IMR-90 (cell line): Measurements from ENCODE around the gene LRRTM4. TPM values are rescaled to one million over a fixed set of nuclear protein-coding genes. Genes with fewer than 3 reads are reported as not detected.

Experiments used
- ATAC-seq: fragments of 200-7000 bp; cut with Tn5 transposase; 2 replicates; pipeline ENCODE4 v1.9.1; 2020; ENCODE audit warnings: low read depth, mild to moderate bottlenecking, moderate library complexity
- BruUV-seq: library from RNA; stranded (reverse); fragments of 400-500 nt; replicated peaks from 2 replicates; lab custom pipeline; 2021; lab: Mats Ljungman, UMichigan
- CTCF ChIA-PET: fragments of 300-600 bp; formaldehyde crosslinking; extraction: SDS; loops from one replicate; lab custom pipeline; 2021; ENCODE audit warnings: antibody characterized with exemption; lab: Yijun Ruan, JAX
- POLR2A ChIA-PET: fragments of 300-600 bp; sonication (Branson Sonifier 250); formaldehyde crosslinking; loops from one replicate; lab custom pipeline; 2022; ENCODE audit warnings: antibody characterized with exemption; ENCODE audit not compliant: unreplicated experiment; lab: Charles Lee
- DNase-seq: peaks from one replicate; pipeline ENCODE4 v3.0.0; 2013
- H2AFZ ChIP-seq: replicated peaks from 2 replicates; pipeline ENCODE3; 2013; ENCODE audit warnings: low read length, mild to moderate bottlenecking; ENCODE audit not compliant: poor library complexity
- H2AK5ac ChIP-seq: 2 replicates; pipeline ENCODE4 v1.6.1; 2013; ENCODE audit warnings: low read depth, low read length, inconsistent platforms
- H2AK9ac ChIP-seq: replicated peaks from 2 replicates; pipeline ENCODE3; 2013; ENCODE audit warnings: mild to moderate bottlenecking, low read depth, low read length, moderate library complexity; ENCODE audit not compliant: poor library complexity
- H2BK120ac ChIP-seq: 2 replicates; pipeline ENCODE4 v1.6.1; 2013; ENCODE audit warnings: low read depth, low read length, inconsistent platforms
- H2BK15ac ChIP-seq: 3 replicates; pipeline ENCODE4 v1.6.1; 2013; ENCODE audit warnings: low read depth, low read length, inconsistent platforms
- H2BK20ac ChIP-seq: 2 replicates; pipeline ENCODE4 v1.6.1; 2013; ENCODE audit warnings: low read depth, mild to moderate bottlenecking, inconsistent platforms, low read length, moderate library complexity
- H2BK5ac ChIP-seq: 2 replicates; pipeline ENCODE4 v1.6.1; 2013; ENCODE audit warnings: mild to moderate bottlenecking, low read depth, low read length, inconsistent platforms; ENCODE audit not compliant: poor library complexity, severe bottlenecking
- H3K14ac ChIP-seq: replicated peaks from 2 replicates; pipeline ENCODE4 v1.6.1; 2013; ENCODE audit warnings: low read depth, low read length, inconsistent platforms
- H3K18ac ChIP-seq: 2 replicates; pipeline ENCODE4 v1.6.1; 2013; ENCODE audit warnings: low read depth, low read length, control low read depth
- H3K23ac ChIP-seq: 2 replicates; pipeline ENCODE4 v1.6.1; 2013; ENCODE audit warnings: low read depth, low read length, inconsistent platforms
- H3K27ac ChIP-seq: 2 replicates; pipeline ENCODE4 v1.5.1; 2013; ENCODE audit warnings: mild to moderate bottlenecking, control low read depth, low read length; ENCODE audit not compliant: insufficient read depth
- H3K27me3 ChIP-seq: 2 replicates; pipeline ENCODE4 v1.6.1; 2013; ENCODE audit warnings: low read length; ENCODE audit not compliant: control insufficient read depth, insufficient read depth
- H3K36me3 ChIP-seq: 2 replicates; pipeline ENCODE4 v1.6.1; 2013; ENCODE audit warnings: low read length, mixed read lengths; ENCODE audit not compliant: control insufficient read depth, insufficient read depth
- H3K4ac ChIP-seq: 2 replicates; pipeline ENCODE4 v1.6.1; 2013; ENCODE audit warnings: low read depth, low read length, inconsistent platforms
- H3K4me1 ChIP-seq: 2 replicates; pipeline ENCODE4 v1.6.1; 2013; ENCODE audit warnings: low read length, mixed read lengths; ENCODE audit not compliant: control insufficient read depth, insufficient read depth
- H3K4me2 ChIP-seq: 2 replicates; pipeline ENCODE4 v1.6.1; 2013; ENCODE audit warnings: low read depth, mild to moderate bottlenecking, control low read depth, low read length, moderate library complexity
- H3K4me3 ChIP-seq: 2 replicates; pipeline ENCODE4 v1.5.1; 2013; ENCODE audit warnings: low read depth, mild to moderate bottlenecking, control low read depth, low read length, moderate library complexity; ENCODE audit not compliant: insufficient read depth
- H3K56ac ChIP-seq: 2 replicates; pipeline ENCODE4 v1.6.1; 2013; ENCODE audit warnings: low read length, inconsistent platforms; ENCODE audit not compliant: insufficient read depth; ENCODE audit errors: extremely low read depth
- H3K79me1 ChIP-seq, 2 experiments: 2 replicates each; pipeline ENCODE4 v1.6.1; 2013; ENCODE audit warnings: low read length in 2 of 2, inconsistent platforms in 1 of 2, low read depth in 1 of 2
- H3K9ac ChIP-seq: 2 replicates; pipeline ENCODE4 v1.6.1; 2013; ENCODE audit warnings: low read depth, low read length, control low read depth
- H3K9me1 ChIP-seq: 2 replicates; pipeline ENCODE4 v1.6.1; 2013; ENCODE audit warnings: low read length, inconsistent platforms; ENCODE audit not compliant: insufficient read depth
- H3K9me3 ChIP-seq: 2 replicates; pipeline ENCODE4 v1.6.1; 2013; ENCODE audit warnings: low read length; ENCODE audit not compliant: control insufficient read depth, insufficient read depth
- H4K20me1 ChIP-seq: 2 replicates; pipeline ENCODE4 v1.6.1; 2013; ENCODE audit warnings: low read length, inconsistent platforms; ENCODE audit not compliant: insufficient read depth
- H4K5ac ChIP-seq: 2 replicates; pipeline ENCODE4 v1.6.1; 2013; ENCODE audit warnings: mild to moderate bottlenecking, low read depth, low read length, control low read depth
- H4K8ac ChIP-seq, 2 experiments: 2 replicates each; pipeline ENCODE4 v1.6.1; 2013; ENCODE audit warnings: low read depth in 2 of 2, low read length in 2 of 2, control low read depth in 1 of 2, inconsistent platforms in 1 of 2
- H4K91ac ChIP-seq: 2 replicates; pipeline ENCODE4 v1.6.1; 2013; ENCODE audit warnings: low read depth, low read length, inconsistent platforms; ENCODE audit not compliant: insufficient read depth
- BHLHE40 ChIP-seq: fragments of 150-350 bp; IDR thresholded peaks from 2 replicates; pipeline ENCODE4 v1.6.1; 2016; ENCODE audit warnings: mild to moderate bottlenecking, low read depth, low read length
- CEBPB ChIP-seq: IDR thresholded peaks from 2 replicates; pipeline ENCODE4 v1.6.1; 2012; ENCODE audit warnings: low read depth, low read length, improper control_type of control experiment
- CHD1 ChIP-seq: IDR thresholded peaks from 2 replicates; pipeline ENCODE4 v1.6.1; 2012; ENCODE audit warnings: low read depth, low read length, improper control_type of control experiment
- ELK1 ChIP-seq: fragments of 150-350 bp; IDR thresholded peaks from 2 replicates; pipeline ENCODE4 v1.6.1; 2016; ENCODE audit warnings: low read depth, mild to moderate bottlenecking, low read length, moderate library complexity, borderline replicate concordance
- FOS ChIP-seq: fragments of 150-350 bp; IDR thresholded peaks from 2 replicates; pipeline ENCODE4 v1.6.1; 2016; ENCODE audit warnings: low read depth, low read length
- MAZ ChIP-seq: IDR thresholded peaks from 2 replicates; pipeline ENCODE4 v1.6.1; 2012; ENCODE audit warnings: low read depth, mild to moderate bottlenecking, low read length, improper control_type of control experiment, moderate library complexity, borderline replicate concordance
- MXI1 ChIP-seq: IDR thresholded peaks from 2 replicates; pipeline ENCODE4 v1.6.1; 2012; ENCODE audit warnings: low read depth, mild to moderate bottlenecking, low read length, moderate library complexity, borderline replicate concordance
- POLR2A ChIP-seq: IDR thresholded peaks from 2 replicates; pipeline ENCODE4 v1.6.1; 2012; ENCODE audit warnings: mild to moderate bottlenecking, low read depth, low read length
- RAD21 ChIP-seq: IDR thresholded peaks from 2 replicates; pipeline ENCODE4 v1.6.1; 2012; ENCODE audit warnings: low read length, improper control_type of control experiment
- RFX5 ChIP-seq: IDR thresholded peaks from 2 replicates; pipeline ENCODE4 v1.8.0; 2012; ENCODE audit warnings: low read depth, mild to moderate bottlenecking, low read length, moderate library complexity
- SMC3 ChIP-seq: fragments of 150-350 bp; IDR thresholded peaks from 2 replicates; pipeline ENCODE4 v1.6.1; 2016; ENCODE audit warnings: low read depth, mild to moderate bottlenecking, antibody characterized with exemption, low read length, moderate library complexity
- WGBS, 2 experiments: methylation state at CpG; one replicate each; pipeline versions ENCODE4 v1.1.5 to v1.1.7; 2013; ENCODE audit warnings: missing lambda C conversion rate in 2 of 2; ENCODE audit not compliant: insufficient read length in 1 of 2; ENCODE audit errors: extremely low coverage in 2 of 2; 5-methylcytosine and 5-hydroxymethylcytosine counted together
- dilution Hi-C: fragments of 300-500 bp; cut with HindIII; formaldehyde crosslinking; loops from one replicate; pipeline ENCODE4 v1.14.3; 2018; ENCODE audit warnings: low sequenced_read_pairs; ENCODE audit not compliant: unreplicated experiment
- in situ Hi-C: fragments of 300-500 bp; cut with MboI; formaldehyde crosslinking; loops from 3 replicates; pipeline ENCODE4 v1.14.3; 2019; ENCODE audit warnings: low sequenced_read_pairs, inconsistent platforms, mixed read lengths
- intact Hi-C: fragments of 100-400 bp; cut with micrococcal nuclease; formaldehyde crosslinking; loops from 2 replicates; pipeline ENCODE4 v1.10.0; 2022
- polyA plus RNA-seq, 3 experiments: library from polyadenylated mRNA; depleted of rRNA; stranded (reverse); fragments of >200 nt; gene quantifications; 2 replicates each; pipeline ENCODE4 v1.2.3, GENCODE V29; 2012; ENCODE audit warnings: low replicate concordance in 1 of 3
- total RNA-seq: library from RNA; depleted of rRNA; stranded (reverse); fragments of >200 nt; gene quantifications from 2 replicates; pipeline ENCODE4 v1.2.3, GENCODE V29; 2012

Gene LRRTM4
- total and polyA plus RNA-seq, 2 of the 4 experiments (the other 2 are of a cell fraction) = not detected

GRCh38 chr2:77370511-77370910, 151.7 kb downstream of the LRRTM4 start:
- intact Hi-C loops = no loop called here

More at GRCh38 chr2:77370511-77370910, 151.7 kb downstream of the LRRTM4 start:
- Histone ChIP-seq H3K56ac (no peak overlapping the region), H4K91ac (no peak overlapping the region), H3K4ac (no peak overlapping the region), H3K4me3 (no peak overlapping the region), H2AK5ac (no peak overlapping the region), H3K36me3 (no peaks in the 10 kb centered on the region), H3K27ac (no peak overlapping the region), H3K79me1 (no peaks in the 10 kb centered on the region), H3K4me2 (no peak overlapping the region), H3K9ac (no peak overlapping the region), H2BK20ac (no peak overlapping the region), H2AK9ac (no peak overlapping the region), H3K23ac (no peak overlapping the region), H3K4me1 (no peaks in the 10 kb centered on the region), H3K9me1 (no peaks in the 10 kb centered on the region), H2AFZ (no peak overlapping the region), H3K14ac (no peak overlapping the region), H2BK120ac (no peak overlapping the region), H3K9me3 (no peaks in the 10 kb centered on the region), H3K18ac (no peak overlapping the region), H3K27me3 (no peaks in the 10 kb centered on the region), H2BK15ac (no peak overlapping the region), H4K20me1 (no peaks in the 10 kb centered on the region), H2BK5ac (no peak overlapping the region), H4K5ac (no peak overlapping the region), H4K8ac (no peak overlapping the region)
- POLR2A ChIA-PET = no interaction called here
- ATAC-seq = no peak
- no CpG with 5 or more reads among the region's 3 CpGs for WGBS, 2 experiments
- CTCF ChIA-PET = no interaction called here
- in situ Hi-C loops = no loop called here
- BruUV-seq = no TSS peak
- TF ChIP-seq SMC3 = no peak
- TF ChIP-seq MAZ = no peak
- no peak for TF ChIP-seq ELK1
- TF ChIP-seq CEBPB = no peak
- no peak for TF ChIP-seq CHD1
- no peak for TF ChIP-seq RAD21
- TF ChIP-seq RFX5 = no peak
- no peak for TF ChIP-seq POLR2A
- no peak for TF ChIP-seq BHLHE40
- no peak for TF ChIP-seq MXI1
- no peak for TF ChIP-seq FOS
- dilution Hi-C loops = no loop called here
- DNase-seq = no peak
